HTERT RPE-1 (cell line): ENCODE measurements around the gene SHTN1.

Source experiments
- in situ Hi-C: fragments of 300-500 bp; cut with MboI; formaldehyde crosslinking; loops from 4 replicates; pipeline ENCODE4 v1.14.3; 2020; ENCODE audit warnings: low sequenced_read_pairs

The SHTN1 gene

GRCh38 chr10:116919164-116919563 is 85.8 kb downstream of the SHTN1 start:
- in situ Hi-C loops: no loop called here

- in situ Hi-C loops: no loop called here
Observed at GRCh38 chr10:116918583-116918982, 86.4 kb downstream of the SHTN1 start.

- in situ Hi-C loops: no loop called here
Observed at GRCh38 chr10:116917481-116917880, 87.5 kb downstream of the SHTN1 start.

GRCh38 chr10:116915340-116915739 is 89.6 kb downstream of the SHTN1 start:
- in situ Hi-C loops: no loop called here

- in situ Hi-C loops: no loop called here
Observed at GRCh38 chr10:116913695-116914094, 91.3 kb downstream of the SHTN1 start.

GRCh38 chr10:116912162-116912561 is 92.8 kb downstream of the SHTN1 start:
- in situ Hi-C loops: no loop called here

- in situ Hi-C loops: no loop called here
Observed at GRCh38 chr10:116910910-116911309, 94.1 kb downstream of the SHTN1 start.

GRCh38 chr10:116909307-116909706 is 95.7 kb downstream of the SHTN1 start:
- in situ Hi-C loops: no loop called here

GRCh38 chr10:116907245-116907987 is 97.6 kb downstream of the SHTN1 start:
- in situ Hi-C loops: no loop called here

GRCh38 chr10:116905845-116906210 is 99.2 kb downstream of the SHTN1 start:
- in situ Hi-C loops: no loop called here

- in situ Hi-C loops: no loop called here
Observed at GRCh38 chr10:116899626-116900025, 105.4 kb downstream of the SHTN1 start.

- in situ Hi-C loops: no loop called here
Observed at GRCh38 chr10:116893686-116894037, 111.3 kb downstream of the SHTN1 start.

GRCh38 chr10:116892907-116893685 is 111.9 kb downstream of the SHTN1 start:
- in situ Hi-C loops: no loop called here

- in situ Hi-C loops: no loop called here
Observed at GRCh38 chr10:116891208-116891607, 113.8 kb downstream of the SHTN1 start.

- in situ Hi-C loops: no loop called here
Observed at GRCh38 chr10:116889066-116889465, 115.9 kb downstream of the SHTN1 start.

GRCh38 chr10:116888380-116889055 is 116.5 kb downstream of the SHTN1 start:
- in situ Hi-C loops: no loop called here

GRCh38 chr10:116886772-116887171 is 118.2 kb downstream of the SHTN1 start:
- in situ Hi-C loops: no loop called here

GRCh38 chr10:116882639-116883038 is 122.3 kb downstream of the SHTN1 start:
- in situ Hi-C loops: no loop called here

GRCh38 chr10:116880716-116881482 is 124.1 kb downstream of the SHTN1 start:
- in situ Hi-C loops: no loop called here

- in situ Hi-C loops: no loop called here
Observed at GRCh38 chr10:116879817-116880216, 125.2 kb downstream of the SHTN1 start.

GRCh38 chr10:116878123-116878522 is 126.9 kb downstream of the SHTN1 start:
- in situ Hi-C loops: no loop called here
